Cardiac muscle cell (in vitro differentiated cells and primary cell): ENCODE data around the gene ITPRIP. TPM values are rescaled to one million over a fixed set of nuclear protein-coding genes. Genes with fewer than 3 reads are reported as not detected.
A peak's percentile ranks its signal among the peaks of the same experiment; 100 is the strongest.

Experiments used
- DNase-seq, 2 donors: peaks; one replicate each; pipeline versions ENCODE4 v3.0.0 to v3.0.0-alpha.2; 2010 to 2017; ENCODE audit warnings: low read depth in 1 of 2, low spot score in 1 of 2
- H3K27ac ChIP-seq: fragments of 200-600 bp; sonication (generic); 2 replicates; pipeline ENCODE4 v1.5.1; 2016
- H3K27me3 ChIP-seq: fragments of 200-600 bp; sonication (generic); 2 replicates; pipeline ENCODE4 v1.6.0; 2016; ENCODE audit warnings: control low read depth
- H3K36me3 ChIP-seq: fragments of 200-600 bp; sonication (generic); 2 replicates; pipeline ENCODE4 v1.5.1; 2016; ENCODE audit warnings: control low read depth
- H3K4me1 ChIP-seq: fragments of 200-600 bp; sonication (generic); 2 replicates; pipeline ENCODE4 v1.8.1; 2017; ENCODE audit warnings: low read depth, mild to moderate bottlenecking, mixed run types
- H3K4me3 ChIP-seq: fragments of 200-600 bp; sonication (generic); 2 replicates; pipeline ENCODE4 v1.5.1; 2016; ENCODE audit warnings: mild to moderate bottlenecking
- H3K9me3 ChIP-seq: fragments of 200-600 bp; sonication (generic); 2 replicates; pipeline ENCODE4 v1.5.1; 2017; ENCODE audit warnings: low read depth, mild to moderate bottlenecking, control low read depth
- CTCF ChIP-seq: IDR thresholded peaks from 2 replicates; pipeline ENCODE4 v1.5.1; 2012; ENCODE audit warnings: low read depth, mild to moderate bottlenecking, low read length
- polyA plus RNA-seq: library from polyadenylated mRNA; unstranded; fragments of >200 nt; fragmentation: Nextera tagmentation; extraction: Ambion mirVana; gene quantifications from 2 replicates; pipeline ENCODE4 v1.2.1, GENCODE V29; 2016
- total RNA-seq: library from RNA; depleted of rRNA; stranded (reverse); fragments of >200 nt; gene quantifications from 2 replicates; pipeline ENCODE4 v1.2.3, GENCODE V29; 2016

ITPRIP gene
- total and polyA plus RNA-seq, 2 experiments from 2014 or later: 19.0 to 20.1 TPM

- no peaks in the 10 kb centered on the region for H3K9me3 ChIP-seq
- H3K36me3 ChIP-seq: no peaks in the 10 kb centered on the region
- no peak overlapping the region for H3K4me3 ChIP-seq
- DNase-seq: no peak
- peaks cover 36% of the 10 kb centered on the region for H3K4me1 ChIP-seq
- no peak overlapping the region for H3K27ac ChIP-seq
- H3K27me3 ChIP-seq: no peaks in the 10 kb centered on the region
- TF ChIP-seq CTCF: no peak
These were observed 14.5 kb downstream of the ITPRIP start for GRCh38 chr10:104323760-104324201.

- H3K4me1 ChIP-seq: peaks cover 29% of the 10 kb centered on the region
- DNase-seq: no peak
- no peaks in the 10 kb centered on the region for H3K27me3 ChIP-seq
- no peak overlapping the region for H3K4me3 ChIP-seq
- no peak for TF ChIP-seq CTCF
- no peak overlapping the region for H3K27ac ChIP-seq
- H3K9me3 ChIP-seq: no peaks in the 10 kb centered on the region
- H3K36me3 ChIP-seq: no peaks in the 10 kb centered on the region
These were observed 15.2 kb downstream of the ITPRIP start for GRCh38 chr10:104323085-104323484.

- DNase-seq: no peak
- Histone ChIP-seq H3K9me3 (no peaks in the 10 kb centered on the region), H3K4me3 (no peak overlapping the region), H3K27ac (no peak overlapping the region), H3K4me1 (peaks cover 22% of the 10 kb centered on the region), H3K36me3 (no peaks in the 10 kb centered on the region), H3K27me3 (no peaks in the 10 kb centered on the region)
- no peak for TF ChIP-seq CTCF
These were observed 15.9 kb downstream of the ITPRIP start for GRCh38 chr10:104322416-104322782.

GRCh38 chr10:104321725-104322415, 16.4 kb downstream of the ITPRIP start:
- DNase-seq: no peak
- Histone ChIP-seq H3K36me3 (no peaks in the 10 kb centered on the region), H3K27me3 (no peaks in the 10 kb centered on the region), H3K4me1 (peaks cover 20% of the 10 kb centered on the region), H3K9me3 (no peaks in the 10 kb centered on the region), H3K4me3 (no peak overlapping the region), H3K27ac (no peak overlapping the region)
- no peak for TF ChIP-seq CTCF

- no peak overlapping the region for H3K4me3 ChIP-seq
- H3K36me3 ChIP-seq: no peaks in the 10 kb centered on the region
- no peaks in the 10 kb centered on the region for H3K27me3 ChIP-seq
- no peak for TF ChIP-seq CTCF
- peak overlapping the region; percentile 39 for H3K27ac ChIP-seq
- no peaks in the 10 kb centered on the region for H3K9me3 ChIP-seq
- peaks cover 20% of the 10 kb centered on the region for H3K4me1 ChIP-seq
- DNase-seq: no peak
These were observed 17.0 kb downstream of the ITPRIP start for GRCh38 chr10:104321226-104321625.
